Measurements from ENCODE around the gene HNRNPA2B1.

Gene HNRNPA2B1

GRCh38 chr7:26212921-26213718 is 12.6 kb upstream of the HNRNPA2B1 start:
- H3K4me3 ChIP-seq (ENCODE audit: low read length): no peak overlapping the region
- H3K9me3 ChIP-seq (ENCODE audit: control insufficient read depth, low read length): no peaks in the 10 kb centered on the region
- no peaks in the 10 kb centered on the region for H3K27me3 ChIP-seq (replicated peaks; ENCODE audit: control insufficient read depth, insufficient read depth, low read length)
- H3K4me1 ChIP-seq (ENCODE audit: control insufficient read depth, insufficient read depth, low read length): peaks cover 35% of the 10 kb centered on the region
- peaks cover 48% of the 10 kb centered on the region for H3K36me3 ChIP-seq (ENCODE audit: control insufficient read depth, insufficient read depth, low read length, severe bottlenecking)
- no peak overlapping the region for H3K9ac ChIP-seq (ENCODE audit: low read length)
- DNase-seq (ENCODE audit: low read depth): no peak

GRCh38 chr7:26208040-26208439 is 7.5 kb upstream of the HNRNPA2B1 start:
- Histone ChIP-seq H3K4me3 (ENCODE audit: low read length) (no peak overlapping the region), H3K4me1 (ENCODE audit: control insufficient read depth, insufficient read depth, low read length) (peaks cover 36% of the 10 kb centered on the region), H3K9me3 (ENCODE audit: control insufficient read depth, low read length) (no peaks in the 10 kb centered on the region), H3K9ac (ENCODE audit: low read length) (no peak overlapping the region), H3K27me3 (replicated peaks; ENCODE audit: control insufficient read depth, insufficient read depth, low read length) (no peaks in the 10 kb centered on the region), H3K36me3 (ENCODE audit: control insufficient read depth, insufficient read depth, low read length, severe bottlenecking) (peaks cover 73% of the 10 kb centered on the region)
- no peak for DNase-seq (ENCODE audit: low read depth)

GRCh38 chr7:26203016-26203415 is 2.5 kb upstream of the HNRNPA2B1 start:
- Histone ChIP-seq H3K4me1 (ENCODE audit: control insufficient read depth, insufficient read depth, low read length) (peaks cover 28% of the 10 kb centered on the region), H3K9me3 (ENCODE audit: control insufficient read depth, low read length) (no peaks in the 10 kb centered on the region), H3K27me3 (replicated peaks; ENCODE audit: control insufficient read depth, insufficient read depth, low read length) (no peaks in the 10 kb centered on the region), H3K9ac (ENCODE audit: low read length) (peak overlapping the region; percentile 100), H3K36me3 (ENCODE audit: control insufficient read depth, insufficient read depth, low read length, severe bottlenecking) (peaks cover 25% of the 10 kb centered on the region), H3K4me3 (ENCODE audit: low read length) (peak overlapping the region; percentile 99)
- DNase-seq (ENCODE audit: low read depth): no peak

- peaks cover 22% of the 10 kb centered on the region for H3K36me3 ChIP-seq (ENCODE audit: control insufficient read depth, insufficient read depth, low read length, severe bottlenecking)
- peak overlapping the region; percentile 100 for H3K9ac ChIP-seq (ENCODE audit: low read length)
- peak overlapping the region; percentile 99 for H3K4me3 ChIP-seq (ENCODE audit: low read length)
- no peaks in the 10 kb centered on the region for H3K27me3 ChIP-seq (replicated peaks; ENCODE audit: control insufficient read depth, insufficient read depth, low read length)
- peak; percentile 76 for DNase-seq (ENCODE audit: low read depth)
- no peaks in the 10 kb centered on the region for H3K9me3 ChIP-seq (ENCODE audit: control insufficient read depth, low read length)
- peaks cover 31% of the 10 kb centered on the region for H3K4me1 ChIP-seq (ENCODE audit: control insufficient read depth, insufficient read depth, low read length)
Measured at GRCh38 chr7:26202019-26202990, 1.8 kb upstream of the HNRNPA2B1 start.

- H3K27me3 ChIP-seq (replicated peaks; ENCODE audit: control insufficient read depth, insufficient read depth, low read length): no peaks in the 10 kb centered on the region
- no peaks in the 10 kb centered on the region for H3K9me3 ChIP-seq (ENCODE audit: control insufficient read depth, low read length)
- H3K4me1 ChIP-seq (ENCODE audit: control insufficient read depth, insufficient read depth, low read length): peaks cover 40% of the 10 kb centered on the region
- peaks cover 22% of the 10 kb centered on the region for H3K36me3 ChIP-seq (ENCODE audit: control insufficient read depth, insufficient read depth, low read length, severe bottlenecking)
- peak within 1 kb of the TSS; percentile 100 for H3K9ac ChIP-seq (ENCODE audit: low read length)
- H3K4me3 ChIP-seq (ENCODE audit: low read length): peak within 1 kb of the TSS; percentile 99
- peak; percentile 89 for DNase-seq (ENCODE audit: low read depth)
Measured at GRCh38 chr7:26201247-26202018, 887 bp upstream of the HNRNPA2B1 start, which contains the start of gene CBX3. Gene CBX3, plus strand, starts transcription at chr7:26201745. Its CDS starts 1,254 bp downstream, at chr7:26202999.

GRCh38 chr7:26200038-26200443 is 505 bp downstream of the HNRNPA2B1 start:
- Histone ChIP-seq H3K9ac (ENCODE audit: low read length) (peak overlapping the region; percentile 100), H3K4me3 (ENCODE audit: low read length) (peak overlapping the region; percentile 99), H3K9me3 (ENCODE audit: control insufficient read depth, low read length) (no peaks in the 10 kb centered on the region), H3K4me1 (ENCODE audit: control insufficient read depth, insufficient read depth, low read length) (peaks cover 47% of the 10 kb centered on the region), H3K27me3 (replicated peaks; ENCODE audit: control insufficient read depth, insufficient read depth, low read length) (no peaks in the 10 kb centered on the region), H3K36me3 (ENCODE audit: control insufficient read depth, insufficient read depth, low read length, severe bottlenecking) (peaks cover 27% of the 10 kb centered on the region)
- DNase-seq (ENCODE audit: low read depth): peak; percentile 84

- Histone ChIP-seq H3K27me3 (replicated peaks; ENCODE audit: control insufficient read depth, insufficient read depth, low read length) (no peaks in the 10 kb centered on the region), H3K36me3 (ENCODE audit: control insufficient read depth, insufficient read depth, low read length, severe bottlenecking) (peaks cover 33% of the 10 kb centered on the region), H3K4me1 (ENCODE audit: control insufficient read depth, insufficient read depth, low read length) (peaks cover 41% of the 10 kb centered on the region), H3K4me3 (ENCODE audit: low read length) (peak overlapping the region; percentile 99), H3K9ac (ENCODE audit: low read length) (peak overlapping the region; percentile 100), H3K9me3 (ENCODE audit: control insufficient read depth, low read length) (no peaks in the 10 kb centered on the region)
- peak; percentile 83 for DNase-seq (ENCODE audit: low read depth)
Measured at GRCh38 chr7:26199301-26200037, 1.1 kb downstream of the HNRNPA2B1 start.

- no peak for DNase-seq (ENCODE audit: low read depth)
- no peaks in the 10 kb centered on the region for H3K9me3 ChIP-seq (ENCODE audit: control insufficient read depth, low read length)
- H3K27me3 ChIP-seq (replicated peaks; ENCODE audit: control insufficient read depth, insufficient read depth, low read length): no peaks in the 10 kb centered on the region
- H3K4me3 ChIP-seq (ENCODE audit: low read length): peak overlapping the region; percentile 99
- peaks cover 40% of the 10 kb centered on the region for H3K36me3 ChIP-seq (ENCODE audit: control insufficient read depth, insufficient read depth, low read length, severe bottlenecking)
- H3K4me1 ChIP-seq (ENCODE audit: control insufficient read depth, insufficient read depth, low read length): peaks cover 37% of the 10 kb centered on the region
- peak overlapping the region; percentile 100 for H3K9ac ChIP-seq (ENCODE audit: low read length)
Measured at GRCh38 chr7:26198781-26199169, 1.8 kb downstream of the HNRNPA2B1 start.

- H3K4me3 ChIP-seq (ENCODE audit: low read length): peak overlapping the region; percentile 99
- peaks cover 45% of the 10 kb centered on the region for H3K36me3 ChIP-seq (ENCODE audit: control insufficient read depth, insufficient read depth, low read length, severe bottlenecking)
Measured at GRCh38 chr7:26198133-26198780, 2.3 kb downstream of the HNRNPA2B1 start.

More at GRCh38 chr7:26198133-26198780, 2.3 kb downstream of the HNRNPA2B1 start:
- Histone ChIP-seq H3K9ac (ENCODE audit: low read length) (peak overlapping the region; percentile 100), H3K9me3 (ENCODE audit: control insufficient read depth, low read length) (no peaks in the 10 kb centered on the region), H3K4me1 (ENCODE audit: control insufficient read depth, insufficient read depth, low read length) (peaks cover 37% of the 10 kb centered on the region), H3K27me3 (replicated peaks; ENCODE audit: control insufficient read depth, insufficient read depth, low read length) (no peaks in the 10 kb centered on the region)
- peak; percentile 83 for DNase-seq (ENCODE audit: low read depth)

Data from adipocyte (in vitro differentiated cells).